Posterior vena cava (tissue), 2 donors: ENCODE measurements around the gene ADNP. TPM values are rescaled to one million over a fixed set of nuclear protein-coding genes. Genes with fewer than 3 reads are reported as not detected.
A peak's percentile ranks its signal among the peaks of the same experiment; 100 is the strongest.
"Not testable (repeated sequence)": the region's sequence is repeated elsewhere in the genome, so short reads cannot be mapped to it uniquely, and the experiment has no call there.

Source experiments
- DNase-seq: peaks from one replicate; pipeline ENCODE4 v3.0.0-alpha.2; 2020; ENCODE audit warnings: low spot score
- intact Hi-C, 2 donors: fragments of 100-400 bp; cut with DNase I; formaldehyde crosslinking; loops; one replicate each; pipeline versions ENCODE4 v1.14.1 to v1.14.2; 2022 to 2023
- total RNA-seq, 2 donors: library from RNA; stranded (reverse); fragmentation: NEBNext Ultra II Directional; extraction: Animal tissue kit (Norgen Biotek cat#: 25700); gene quantifications; one replicate each; pipeline ENCODE4 v1.2.1, GENCODE V29; 2021
- donor health status: DM: yes; HTN: yes; CAD: no.
- donor health status: DM: yes; HTN: yes; CAD: no.

The ADNP gene
- total RNA-seq, 2 donors from 2014 or later = 42.2 to 48.1 TPM

DNA sequence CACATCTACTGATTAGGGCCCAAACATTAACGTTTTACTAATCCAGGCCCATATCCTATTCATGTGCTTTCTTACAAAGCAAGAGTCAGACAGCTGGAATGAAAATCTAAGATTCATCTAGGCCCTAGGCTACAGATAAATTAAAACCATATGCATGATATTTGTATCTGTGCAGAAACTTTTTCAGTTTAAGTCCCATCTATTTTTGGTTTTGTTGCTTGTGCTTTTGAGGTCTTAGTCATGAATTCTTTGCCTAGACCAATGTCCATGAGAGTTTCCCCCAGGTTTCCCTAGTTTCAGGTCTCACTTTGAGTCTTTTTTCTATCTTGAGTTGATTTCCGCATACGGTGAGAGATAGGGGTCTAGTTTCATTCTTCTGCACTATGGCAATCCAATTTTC lies 20.2 kb downstream of the ADNP start:
- DNase-seq = no peak
- intact Hi-C loops = no loop called here

DNA sequence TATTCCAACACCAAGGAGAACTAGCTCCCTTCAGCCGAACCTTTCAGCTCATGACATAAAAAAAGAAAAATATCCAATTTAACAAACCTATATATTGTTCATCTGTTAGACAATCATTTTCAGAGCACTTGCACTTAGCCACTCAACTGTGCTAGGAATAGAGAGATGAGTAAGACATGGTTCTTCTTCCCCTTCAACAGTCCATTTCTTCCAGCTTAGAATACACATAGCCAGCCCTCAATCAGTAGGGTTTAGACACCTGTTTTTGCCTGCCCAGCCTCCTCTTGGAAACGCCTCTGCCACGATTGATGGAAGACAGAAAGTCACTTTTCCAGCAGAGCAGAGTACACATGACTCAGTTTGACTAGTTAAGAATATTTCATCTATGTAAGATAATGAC lies 21.8 kb downstream of the ADNP start:
- no peak for DNase-seq
- intact Hi-C loops = no loop called here

DNA sequence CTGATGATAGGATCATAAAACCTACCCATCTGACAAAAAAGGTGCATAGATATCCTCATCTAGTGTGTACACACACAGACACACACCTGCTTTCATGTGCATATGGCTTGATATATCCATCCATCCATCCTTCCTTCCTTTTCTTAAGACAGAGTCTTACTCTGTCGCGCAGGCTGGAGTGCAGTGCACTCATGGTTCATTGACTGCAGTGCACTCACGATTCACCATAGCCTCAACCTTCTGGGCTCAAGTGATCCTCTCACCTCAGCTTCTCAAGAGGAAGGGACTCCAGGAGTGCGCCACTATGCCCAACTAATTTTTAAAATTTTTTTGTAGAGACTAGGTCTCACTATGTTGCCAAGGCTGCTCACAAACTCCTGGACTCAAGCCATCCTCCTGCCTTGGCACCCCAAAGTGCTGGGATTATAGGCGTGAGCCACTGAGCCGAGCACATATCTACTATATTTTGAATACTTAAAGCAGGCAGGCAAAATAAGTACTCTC lies 27.1 kb downstream of the ADNP start:
- intact Hi-C loops = loop anchor here in 1 of 2 donors (5.0 kb wide), 1 partner anchor 268 kb away; no protein-coding TSS in a partner anchor
- no peak for DNase-seq

DNA sequence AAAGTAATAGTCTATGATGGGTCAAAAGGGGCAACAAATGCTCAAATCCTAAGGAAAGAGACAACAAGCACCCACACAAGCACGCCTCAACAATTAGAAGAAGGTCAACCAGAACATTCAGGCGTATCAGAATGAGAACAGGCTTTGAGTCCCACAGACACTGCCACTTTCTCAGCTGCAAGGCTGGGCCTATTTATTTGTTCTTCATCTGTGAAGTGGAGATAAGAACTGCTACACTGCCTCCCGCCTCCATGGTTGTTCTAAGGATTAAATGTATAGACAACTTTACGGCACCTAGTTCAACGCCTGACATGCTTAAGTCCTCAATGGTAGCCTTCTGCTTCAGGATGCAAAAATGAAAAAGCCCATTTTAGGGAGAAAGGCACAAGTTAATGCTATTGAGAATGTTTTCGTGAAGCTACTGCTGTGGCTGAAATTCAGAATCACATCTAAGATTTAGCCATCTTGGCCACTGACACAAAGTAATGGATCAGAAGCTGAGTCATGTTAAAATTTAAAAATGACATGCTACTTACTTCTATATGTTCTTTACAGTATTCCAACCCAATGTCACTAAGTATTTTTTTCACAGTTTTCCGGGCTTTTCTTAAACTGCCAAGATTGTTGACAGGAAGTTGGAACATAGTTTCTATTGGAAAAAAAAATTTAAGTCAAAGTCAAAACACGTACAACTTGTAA lies 27.7 kb downstream of the ADNP start:
- intact Hi-C loops = loop anchor here in 1 of 2 donors (5.0 kb wide), 1 partner anchor 269 kb away; no protein-coding TSS in a partner anchor
- DNase-seq = no peak

DNA sequence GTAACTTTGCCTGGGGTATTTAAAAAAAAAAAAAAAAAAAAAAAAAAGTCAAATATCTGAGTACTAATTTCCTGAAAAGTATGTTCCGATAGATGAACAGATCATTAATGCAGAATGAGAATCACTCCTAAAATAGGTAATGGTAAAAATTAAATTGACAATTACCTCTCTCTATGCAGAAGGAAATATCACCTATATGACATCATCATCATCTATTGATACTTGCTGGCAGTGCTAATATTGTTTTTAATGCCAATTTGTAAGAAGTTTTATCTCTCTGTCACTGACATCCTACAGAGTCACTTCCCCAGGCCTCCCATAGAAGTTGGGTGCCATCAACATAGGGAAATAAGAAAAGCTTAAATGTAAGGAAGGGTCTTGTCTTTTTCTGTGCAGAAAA lies 29.9 kb downstream of the ADNP start:
- intact Hi-C loops = loop anchor here in 1 of 2 donors (5.0 kb wide), 1 partner anchor 271 kb away; no protein-coding TSS in a partner anchor
- DNase-seq = no peak

DNA sequence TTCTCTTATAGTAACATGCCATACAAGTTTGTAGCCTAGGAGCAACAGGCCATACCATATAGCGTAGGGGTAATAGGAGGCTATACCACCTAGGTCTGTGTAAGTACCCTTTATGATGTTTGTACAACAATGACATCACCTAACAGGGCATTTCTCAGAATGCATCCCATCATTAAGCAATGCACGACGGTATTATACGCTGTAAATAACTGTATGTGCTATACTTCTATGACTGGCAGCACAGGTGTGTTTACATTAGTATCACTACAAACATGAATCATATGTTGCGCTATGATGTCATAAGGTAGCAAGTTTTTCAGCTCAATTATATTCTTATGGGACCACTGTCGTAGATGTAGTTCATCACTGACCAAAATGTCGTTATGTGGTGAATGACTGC lies 31.0 kb downstream of the ADNP start:
- intact Hi-C loops = loop anchor here in 1 of 2 donors (5.0 kb wide), 1 partner anchor 272 kb away; no protein-coding TSS in a partner anchor
- no peak for DNase-seq

DNA sequence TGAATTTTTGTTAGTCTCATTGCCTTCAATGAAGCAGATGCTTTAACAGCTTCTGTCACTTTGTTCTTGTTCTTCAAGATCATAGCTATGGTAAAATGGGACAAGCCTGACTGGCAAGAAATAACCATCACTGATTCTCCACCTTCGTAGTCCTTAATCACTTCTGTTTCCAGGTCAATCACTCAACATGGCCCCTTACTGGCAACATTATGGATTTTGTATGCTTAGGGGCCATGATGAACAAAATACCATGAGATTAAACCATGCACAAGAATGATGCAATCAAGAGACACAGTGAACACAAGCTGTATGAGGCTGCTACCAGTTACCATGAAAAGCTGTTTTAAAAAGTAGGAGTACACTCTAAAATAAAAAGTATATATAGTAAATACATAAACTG lies 32.8 kb downstream of the ADNP start:
- intact Hi-C loops = no loop called here
- no peak for DNase-seq

DNA sequence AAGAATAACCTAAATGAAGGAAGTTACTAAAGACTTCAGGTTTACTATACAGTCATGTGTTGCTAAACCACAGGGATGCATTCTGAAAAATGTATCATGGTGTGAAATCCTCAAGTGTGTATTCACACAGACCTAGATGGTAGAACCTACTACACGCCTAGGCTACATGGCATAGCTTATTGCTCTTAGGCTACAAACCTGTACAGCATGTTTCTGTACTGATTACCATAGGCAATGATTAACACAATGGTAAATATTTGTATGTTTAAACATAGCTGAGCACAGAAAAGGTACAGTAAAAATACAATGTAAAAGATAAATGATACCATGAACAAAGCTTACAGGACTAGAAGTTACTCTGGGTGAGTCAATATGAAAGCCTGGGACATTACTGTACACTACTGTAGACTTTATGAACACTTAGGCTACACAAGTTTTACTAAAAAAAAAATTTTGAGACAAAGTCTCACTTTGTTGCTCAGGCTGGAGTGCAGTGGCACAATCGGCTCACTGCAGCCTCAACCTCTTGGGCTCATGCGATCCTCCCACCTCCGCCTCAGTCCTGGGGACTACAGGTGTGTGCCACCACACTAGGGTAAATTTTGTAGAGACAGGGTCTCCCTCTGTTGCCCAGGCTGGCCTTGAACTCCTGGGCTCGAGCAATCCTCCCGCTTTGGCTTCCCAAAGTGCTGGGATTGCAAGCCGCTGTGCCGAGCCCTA lies 36.0 kb downstream of the ADNP start:
- peak; percentile 16 for DNase-seq
- intact Hi-C loops = no loop called here

DNA sequence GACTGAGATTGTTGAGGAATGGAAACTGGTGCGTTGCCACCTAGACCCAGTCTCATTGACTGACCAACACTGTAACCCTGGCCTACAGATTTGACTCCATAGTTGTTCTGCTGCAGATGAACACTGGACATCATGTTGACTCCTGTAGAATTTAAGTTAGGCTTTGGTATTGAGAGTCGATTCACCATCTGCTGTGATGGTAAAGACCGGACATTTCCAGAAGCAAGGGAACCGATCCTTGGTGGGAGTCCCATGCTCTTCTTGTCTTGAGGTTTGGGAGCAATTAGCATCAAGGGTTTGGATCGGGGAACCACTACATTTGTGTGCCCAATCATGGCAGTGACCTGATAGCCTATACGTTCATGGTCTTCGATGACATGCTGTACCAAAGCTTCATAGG lies 37.6 kb downstream of the ADNP start:
- intact Hi-C loops = no loop called here
- DNase-seq = no peak

DNA sequence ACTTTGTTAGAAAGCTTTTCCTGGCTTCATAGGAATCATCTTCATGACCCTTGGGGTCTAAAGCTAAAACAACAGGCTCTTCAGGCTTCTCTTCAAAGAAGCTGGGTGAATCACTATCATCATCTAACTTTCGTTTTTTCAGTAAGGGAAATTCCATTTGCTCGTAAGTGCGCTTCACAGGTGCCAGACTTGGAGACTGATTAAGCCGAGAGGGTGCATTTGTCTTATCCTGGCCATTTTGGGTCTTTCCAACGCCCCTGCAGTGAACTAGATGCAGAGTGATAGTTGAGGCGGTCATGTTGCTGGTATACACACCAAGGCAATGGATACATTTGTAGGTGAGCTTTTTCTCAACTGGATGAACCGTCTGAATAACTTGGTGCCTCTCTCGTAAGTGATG lies 38.8 kb downstream of the ADNP start:
- intact Hi-C loops = no loop called here
- no peak for DNase-seq

DNA sequence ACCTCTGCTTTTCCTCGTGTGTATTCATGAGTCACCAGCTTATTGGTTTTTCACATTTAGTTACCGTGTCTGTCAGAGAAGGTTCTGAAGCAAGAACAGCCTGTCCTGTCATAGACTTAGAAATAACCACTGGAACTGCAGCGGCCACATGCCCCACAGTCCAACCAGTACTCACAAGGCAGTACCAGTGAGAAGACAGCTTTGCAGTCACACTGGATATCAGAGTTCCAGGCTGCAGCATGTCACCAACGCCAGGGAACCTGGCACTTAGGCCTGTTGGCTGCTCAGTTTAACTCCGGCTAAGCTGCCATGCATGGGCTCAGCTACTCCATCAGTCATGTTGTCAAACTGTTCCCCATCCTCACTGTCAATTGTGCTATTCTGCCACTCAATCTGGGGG lies 40.1 kb downstream of the ADNP start:
- peak; percentile 23 for DNase-seq
- intact Hi-C loops = no loop called here

DNA sequence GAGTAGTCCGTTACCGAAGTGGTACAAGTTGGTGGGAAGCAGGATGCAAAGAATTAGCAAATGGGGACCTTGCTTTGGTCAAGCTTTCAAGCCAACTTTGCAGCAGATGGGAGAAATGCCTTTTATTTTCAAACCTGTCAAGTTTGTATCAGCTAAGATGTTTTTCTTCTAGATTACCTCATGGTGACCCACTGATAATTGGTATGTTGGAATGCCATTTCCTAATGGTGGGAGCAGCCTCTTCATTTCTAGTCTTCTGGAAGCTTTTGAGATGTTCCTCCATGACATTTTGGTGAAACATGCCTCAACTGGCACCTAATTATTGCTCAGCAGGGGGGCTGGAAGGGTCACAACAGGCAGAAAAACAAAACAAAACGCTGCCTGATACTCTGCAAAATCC lies 43.7 kb downstream of the ADNP start:
- intact Hi-C loops = no loop called here
- no peak for DNase-seq

DNA sequence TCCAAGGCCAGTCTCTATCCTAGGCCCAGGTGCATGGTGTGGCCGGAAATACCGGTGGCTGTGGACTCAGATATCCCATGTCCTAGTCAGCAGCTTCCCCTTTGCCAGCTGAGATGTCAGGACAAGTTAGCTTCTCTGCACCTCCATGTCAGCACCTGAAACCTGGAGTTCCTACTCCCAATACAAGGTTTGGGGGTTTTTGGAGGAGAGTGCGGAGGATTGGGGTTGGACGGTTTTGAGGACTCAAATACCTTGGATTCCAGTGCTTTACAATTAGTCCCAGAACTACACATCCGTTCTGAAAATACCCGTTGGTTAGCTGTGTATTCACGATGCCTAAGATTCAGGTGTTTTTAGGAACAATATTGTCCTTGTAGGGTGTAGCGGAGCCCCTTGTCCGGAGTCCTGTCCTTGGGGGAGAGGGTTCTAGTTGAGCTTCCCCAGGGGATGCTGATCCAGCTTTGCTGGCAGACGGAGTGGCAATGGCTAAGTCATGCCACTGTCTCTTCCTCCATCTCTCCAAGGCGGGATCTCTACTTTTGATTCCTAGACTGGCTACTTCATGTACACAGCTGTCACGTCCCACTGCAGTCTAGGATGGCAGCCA lies 45.0 kb downstream of the ADNP start:
- intact Hi-C loops = no loop called here
- peak; percentile 35 for DNase-seq

DNA sequence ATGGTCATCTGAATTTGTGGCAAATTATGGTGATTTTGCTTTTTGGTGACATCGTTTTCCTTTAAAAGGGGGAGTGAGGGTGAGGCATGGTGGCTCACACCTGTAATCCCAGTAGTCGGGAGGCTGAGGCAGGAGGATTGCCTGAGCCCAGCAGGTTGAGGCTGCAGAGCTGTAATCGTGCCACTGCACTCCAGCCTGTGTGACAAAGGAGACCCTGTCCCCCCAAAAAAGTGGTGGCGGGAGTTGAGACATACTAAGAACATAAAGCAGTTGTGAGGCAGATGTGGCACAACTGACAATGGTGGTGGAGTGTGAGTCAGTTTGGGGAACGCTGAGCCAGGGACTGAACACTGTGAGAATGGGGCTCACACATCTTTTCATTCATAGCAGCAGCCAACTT lies 45.5 kb downstream of the ADNP start:
- intact Hi-C loops = no loop called here
- peak; percentile 56 for DNase-seq

DNA sequence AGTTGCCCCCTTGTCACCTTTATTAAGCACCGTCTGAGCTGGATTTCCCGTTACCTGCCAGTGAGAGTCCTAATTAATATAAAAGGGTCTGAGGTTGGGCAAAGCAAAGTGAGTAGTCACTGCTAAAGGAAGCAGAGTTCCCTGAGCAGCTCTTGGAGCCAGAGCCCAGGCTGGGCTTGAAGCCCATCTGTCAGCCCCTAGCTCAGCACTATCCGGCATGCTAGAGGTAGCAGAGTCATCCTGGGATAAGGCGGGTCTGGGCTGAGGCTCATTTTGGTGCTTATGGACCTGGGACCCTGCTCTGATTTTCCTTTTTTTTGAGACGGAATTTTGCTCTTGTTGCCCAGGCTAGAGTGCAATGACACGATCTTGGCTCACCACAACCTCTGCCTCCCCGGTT lies 46.2 kb downstream of the ADNP start:
- intact Hi-C loops = no loop called here
- DNase-seq = peak; percentile 26

DNA sequence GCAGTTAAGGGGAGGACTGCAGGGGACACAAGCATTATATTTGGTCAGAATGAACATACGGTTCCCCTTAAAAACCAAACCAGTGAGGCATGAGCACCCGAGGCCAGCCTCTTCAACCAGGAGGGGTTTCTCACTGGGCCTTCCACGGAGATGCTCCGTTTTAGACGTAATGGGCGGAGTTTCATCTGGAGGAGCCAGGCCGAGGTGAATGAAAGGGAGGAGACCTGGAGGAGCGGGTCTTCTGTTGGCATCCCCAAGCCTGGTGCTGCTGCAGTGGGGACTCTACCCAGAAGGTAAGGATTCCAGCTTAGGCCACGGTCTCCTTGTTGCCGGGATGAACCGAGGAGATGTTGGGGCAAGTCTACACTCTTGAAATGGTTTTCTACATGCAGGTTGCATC lies 47.4 kb downstream of the ADNP start:
- DNase-seq = peak; percentile 63
- intact Hi-C loops = no loop called here

DNA sequence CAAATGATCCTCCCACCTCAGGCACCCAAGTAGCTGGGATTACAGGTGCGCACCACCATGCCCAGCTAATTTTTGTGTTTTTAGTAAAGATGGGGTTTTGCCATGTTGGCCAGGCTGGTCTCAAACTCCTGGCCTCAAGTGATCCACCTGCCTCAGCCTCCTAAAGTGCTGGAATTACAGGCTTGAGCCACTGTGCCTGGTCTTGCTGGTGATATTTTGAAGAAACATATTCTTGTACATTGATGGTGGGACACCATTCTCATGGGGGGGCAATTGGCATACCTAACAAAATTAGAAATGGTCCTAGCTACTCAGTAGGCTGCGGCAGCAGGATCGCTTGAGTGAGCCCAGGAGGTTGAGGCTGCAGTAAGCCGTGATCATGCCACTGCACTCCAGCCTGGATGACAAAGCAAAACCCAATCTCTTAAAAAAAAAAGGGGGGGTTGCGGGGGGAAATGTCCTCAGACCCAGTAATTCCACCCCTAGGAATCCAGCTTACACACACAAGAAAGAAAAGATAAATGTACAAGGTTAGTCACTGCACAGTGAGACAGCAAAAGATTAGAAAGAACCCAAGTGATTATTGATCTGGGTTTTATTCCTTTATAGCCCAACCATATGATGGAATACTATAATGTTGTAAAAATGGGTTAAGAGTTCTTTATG lies 49.3 kb downstream of the ADNP start:
- intact Hi-C loops = not testable (repeated sequence)
- DNase-seq = peak; percentile 29

DNA sequence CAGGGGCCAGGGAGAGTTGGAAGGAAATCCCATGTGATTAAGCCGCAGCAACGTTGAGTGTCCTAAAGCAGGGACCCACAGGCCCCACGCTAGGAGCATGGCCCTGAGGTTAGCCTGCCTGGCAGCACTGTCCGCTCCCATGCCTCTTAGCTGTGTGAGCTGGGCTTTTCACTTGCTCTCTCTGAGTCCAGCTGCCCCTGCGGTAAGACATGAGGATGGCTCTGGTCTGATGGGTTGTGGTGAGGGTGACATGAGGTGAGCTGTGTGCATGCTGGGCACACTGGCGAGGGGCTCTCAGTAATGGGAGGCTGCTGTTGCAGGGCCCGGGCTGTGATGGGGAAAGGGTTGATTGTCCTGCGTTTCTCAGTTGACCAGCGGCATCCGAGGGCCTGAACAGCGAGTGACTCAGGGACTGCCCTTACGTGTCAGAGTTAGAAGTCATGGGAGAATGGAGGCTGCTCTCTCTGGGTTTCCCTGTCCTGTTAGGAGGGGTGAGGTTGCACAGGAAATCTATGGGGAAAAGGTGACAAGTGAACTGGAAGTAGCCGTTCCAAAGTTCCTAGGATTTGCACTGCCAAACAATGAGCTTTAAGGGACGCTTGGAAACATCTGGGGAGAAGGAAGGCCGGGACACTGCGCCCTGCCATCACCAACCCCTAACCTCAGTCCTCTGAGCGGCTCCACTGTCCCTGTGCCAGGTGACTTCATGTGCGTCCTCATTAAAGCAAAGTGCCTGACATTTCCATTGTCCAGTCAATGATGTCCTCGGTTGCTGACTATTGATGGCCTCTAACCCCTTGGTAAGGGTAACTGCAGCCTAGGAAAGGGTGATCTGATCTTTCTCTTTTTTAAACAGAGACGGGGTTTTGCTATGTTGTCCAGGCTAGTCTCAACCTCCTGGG lies 51.3 kb downstream of the ADNP start:
- intact Hi-C loops = no loop called here
- peak; percentile 22 for DNase-seq

DNA sequence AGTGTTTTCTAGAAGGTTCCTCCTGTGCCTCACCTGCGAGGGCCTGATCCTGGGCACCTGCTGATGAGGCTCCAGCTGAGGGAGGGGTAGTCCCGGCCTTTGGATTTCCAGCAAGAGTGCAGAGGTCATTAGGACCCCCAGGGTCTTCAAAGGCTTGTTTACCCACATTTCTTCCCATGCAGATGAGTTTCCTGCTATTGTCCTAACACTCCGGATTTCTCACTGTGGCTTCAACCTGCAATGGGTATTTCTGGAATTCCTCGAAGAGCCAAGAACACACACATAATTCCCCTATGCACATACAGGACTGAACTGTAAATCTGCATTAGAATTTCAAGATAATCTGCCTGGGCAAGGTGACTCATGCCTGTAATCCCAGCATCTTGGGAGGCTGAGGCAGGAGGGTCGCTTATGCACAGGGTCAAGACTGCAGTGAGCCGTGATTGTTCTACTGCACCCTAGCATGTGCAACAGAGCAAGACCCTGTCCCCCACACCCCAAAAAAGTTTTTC lies 53.9 kb downstream of the ADNP start:
- peak; percentile 22 for DNase-seq
- intact Hi-C loops = no loop called here
